IMR-90 (cell line): Measurements from ENCODE around the gene IL36G. TPM values are rescaled to one million over a fixed set of nuclear protein-coding genes. Genes with fewer than 3 reads are reported as not detected.

Experiments
- ATAC-seq: fragments of 200-7000 bp; cut with Tn5 transposase; 2 replicates; pipeline ENCODE4 v1.9.1; 2020; ENCODE audit warnings: low read depth, mild to moderate bottlenecking, moderate library complexity
- BruUV-seq: library from RNA; stranded (reverse); fragments of 400-500 nt; replicated peaks from 2 replicates; lab custom pipeline; 2021; lab: Mats Ljungman, UMichigan
- CTCF ChIA-PET: fragments of 300-600 bp; formaldehyde crosslinking; extraction: SDS; loops from one replicate; lab custom pipeline; 2021; ENCODE audit warnings: antibody characterized with exemption; lab: Yijun Ruan, JAX
- POLR2A ChIA-PET: fragments of 300-600 bp; sonication (Branson Sonifier 250); formaldehyde crosslinking; loops from one replicate; lab custom pipeline; 2022; ENCODE audit warnings: antibody characterized with exemption; ENCODE audit not compliant: unreplicated experiment; lab: Charles Lee
- DNase-seq: peaks from one replicate; pipeline ENCODE4 v3.0.0; 2013
- H2AFZ ChIP-seq: replicated peaks from 2 replicates; pipeline ENCODE3; 2013; ENCODE audit warnings: low read length, mild to moderate bottlenecking; ENCODE audit not compliant: poor library complexity
- H2AK5ac ChIP-seq: 2 replicates; pipeline ENCODE4 v1.6.1; 2013; ENCODE audit warnings: low read depth, low read length, inconsistent platforms
- H2AK9ac ChIP-seq: replicated peaks from 2 replicates; pipeline ENCODE3; 2013; ENCODE audit warnings: mild to moderate bottlenecking, low read depth, low read length, moderate library complexity; ENCODE audit not compliant: poor library complexity
- H2BK120ac ChIP-seq: 2 replicates; pipeline ENCODE4 v1.6.1; 2013; ENCODE audit warnings: low read depth, low read length, inconsistent platforms
- H2BK15ac ChIP-seq: 3 replicates; pipeline ENCODE4 v1.6.1; 2013; ENCODE audit warnings: low read depth, low read length, inconsistent platforms
- H2BK20ac ChIP-seq: 2 replicates; pipeline ENCODE4 v1.6.1; 2013; ENCODE audit warnings: low read depth, mild to moderate bottlenecking, inconsistent platforms, low read length, moderate library complexity
- H2BK5ac ChIP-seq: 2 replicates; pipeline ENCODE4 v1.6.1; 2013; ENCODE audit warnings: mild to moderate bottlenecking, low read depth, low read length, inconsistent platforms; ENCODE audit not compliant: poor library complexity, severe bottlenecking
- H3K14ac ChIP-seq: replicated peaks from 2 replicates; pipeline ENCODE4 v1.6.1; 2013; ENCODE audit warnings: low read depth, low read length, inconsistent platforms
- H3K18ac ChIP-seq: 2 replicates; pipeline ENCODE4 v1.6.1; 2013; ENCODE audit warnings: low read depth, low read length, control low read depth
- H3K23ac ChIP-seq: 2 replicates; pipeline ENCODE4 v1.6.1; 2013; ENCODE audit warnings: low read depth, low read length, inconsistent platforms
- H3K27ac ChIP-seq: 2 replicates; pipeline ENCODE4 v1.5.1; 2013; ENCODE audit warnings: mild to moderate bottlenecking, control low read depth, low read length; ENCODE audit not compliant: insufficient read depth
- H3K27me3 ChIP-seq: 2 replicates; pipeline ENCODE4 v1.6.1; 2013; ENCODE audit warnings: low read length; ENCODE audit not compliant: control insufficient read depth, insufficient read depth
- H3K36me3 ChIP-seq: 2 replicates; pipeline ENCODE4 v1.6.1; 2013; ENCODE audit warnings: low read length, mixed read lengths; ENCODE audit not compliant: control insufficient read depth, insufficient read depth
- H3K4ac ChIP-seq: 2 replicates; pipeline ENCODE4 v1.6.1; 2013; ENCODE audit warnings: low read depth, low read length, inconsistent platforms
- H3K4me1 ChIP-seq: 2 replicates; pipeline ENCODE4 v1.6.1; 2013; ENCODE audit warnings: low read length, mixed read lengths; ENCODE audit not compliant: control insufficient read depth, insufficient read depth
- H3K4me2 ChIP-seq: 2 replicates; pipeline ENCODE4 v1.6.1; 2013; ENCODE audit warnings: low read depth, mild to moderate bottlenecking, control low read depth, low read length, moderate library complexity
- H3K4me3 ChIP-seq: 2 replicates; pipeline ENCODE4 v1.5.1; 2013; ENCODE audit warnings: low read depth, mild to moderate bottlenecking, control low read depth, low read length, moderate library complexity; ENCODE audit not compliant: insufficient read depth
- H3K56ac ChIP-seq: 2 replicates; pipeline ENCODE4 v1.6.1; 2013; ENCODE audit warnings: low read length, inconsistent platforms; ENCODE audit not compliant: insufficient read depth; ENCODE audit errors: extremely low read depth
- H3K79me1 ChIP-seq, 2 experiments: 2 replicates each; pipeline ENCODE4 v1.6.1; 2013; ENCODE audit warnings: low read length in 2 of 2, inconsistent platforms in 1 of 2, low read depth in 1 of 2
- H3K9ac ChIP-seq: 2 replicates; pipeline ENCODE4 v1.6.1; 2013; ENCODE audit warnings: low read depth, low read length, control low read depth
- H3K9me1 ChIP-seq: 2 replicates; pipeline ENCODE4 v1.6.1; 2013; ENCODE audit warnings: low read length, inconsistent platforms; ENCODE audit not compliant: insufficient read depth
- H3K9me3 ChIP-seq: 2 replicates; pipeline ENCODE4 v1.6.1; 2013; ENCODE audit warnings: low read length; ENCODE audit not compliant: control insufficient read depth, insufficient read depth
- H4K20me1 ChIP-seq: 2 replicates; pipeline ENCODE4 v1.6.1; 2013; ENCODE audit warnings: low read length, inconsistent platforms; ENCODE audit not compliant: insufficient read depth
- H4K5ac ChIP-seq: 2 replicates; pipeline ENCODE4 v1.6.1; 2013; ENCODE audit warnings: mild to moderate bottlenecking, low read depth, low read length, control low read depth
- H4K8ac ChIP-seq, 2 experiments: 2 replicates each; pipeline ENCODE4 v1.6.1; 2013; ENCODE audit warnings: low read depth in 2 of 2, low read length in 2 of 2, control low read depth in 1 of 2, inconsistent platforms in 1 of 2
- H4K91ac ChIP-seq: 2 replicates; pipeline ENCODE4 v1.6.1; 2013; ENCODE audit warnings: low read depth, low read length, inconsistent platforms; ENCODE audit not compliant: insufficient read depth
- MAZ ChIP-seq: IDR thresholded peaks from 2 replicates; pipeline ENCODE4 v1.6.1; 2012; ENCODE audit warnings: low read depth, mild to moderate bottlenecking, low read length, improper control_type of control experiment, moderate library complexity, borderline replicate concordance
- RCOR1 ChIP-seq: IDR thresholded peaks from 2 replicates; pipeline ENCODE4 v1.6.1; 2012; ENCODE audit warnings: mild to moderate bottlenecking, low read length, improper control_type of control experiment; ENCODE audit not compliant: insufficient replicate concordance
- WGBS, 2 experiments: methylation state at CpG; one replicate each; pipeline versions ENCODE4 v1.1.5 to v1.1.7; 2013; ENCODE audit warnings: missing lambda C conversion rate in 2 of 2; ENCODE audit not compliant: insufficient read length in 1 of 2; ENCODE audit errors: extremely low coverage in 2 of 2; 5-methylcytosine and 5-hydroxymethylcytosine counted together
- dilution Hi-C: fragments of 300-500 bp; cut with HindIII; formaldehyde crosslinking; loops from one replicate; pipeline ENCODE4 v1.14.3; 2018; ENCODE audit warnings: low sequenced_read_pairs; ENCODE audit not compliant: unreplicated experiment
- in situ Hi-C: fragments of 300-500 bp; cut with MboI; formaldehyde crosslinking; loops from 3 replicates; pipeline ENCODE4 v1.14.3; 2019; ENCODE audit warnings: low sequenced_read_pairs, inconsistent platforms, mixed read lengths
- intact Hi-C: fragments of 100-400 bp; cut with micrococcal nuclease; formaldehyde crosslinking; loops from 2 replicates; pipeline ENCODE4 v1.10.0; 2022
- polyA plus RNA-seq, 3 experiments: library from polyadenylated mRNA; depleted of rRNA; stranded (reverse); fragments of >200 nt; gene quantifications; 2 replicates each; pipeline ENCODE4 v1.2.3, GENCODE V29; 2012; ENCODE audit warnings: low replicate concordance in 1 of 3
- total RNA-seq: library from RNA; depleted of rRNA; stranded (reverse); fragments of >200 nt; gene quantifications from 2 replicates; pipeline ENCODE4 v1.2.3, GENCODE V29; 2012

The IL36G gene
- total and polyA plus RNA-seq, 2 of the 4 experiments (the other 2 are of a cell fraction): not detected

GRCh38 chr2:112944971-112945370 is 32.8 kb upstream of the IL36G start:
- H2BK120ac ChIP-seq: no peak overlapping the region
- H4K8ac ChIP-seq: no peak overlapping the region
- H3K27me3 ChIP-seq: peaks cover 21% of the 10 kb centered on the region
- in situ Hi-C loops (loop anchor here (5.0 to 10.0 kb wide), 2 partner anchors 193 to 320 kb away; no protein-coding TSS in a partner anchor), dilution Hi-C loops (no loop called here), intact Hi-C loops (loop anchor here (10.0 kb wide), 1 partner anchor 320 kb away; no protein-coding TSS in a partner anchor)
- H3K79me1 ChIP-seq: no peaks in the 10 kb centered on the region
- no peak overlapping the region for H3K9ac ChIP-seq
- H3K23ac ChIP-seq: no peak overlapping the region
- no peak overlapping the region for H2BK5ac ChIP-seq
- peaks cover 12% of the 10 kb centered on the region for H3K9me3 ChIP-seq
- DNase-seq: no peak
- H3K14ac ChIP-seq: no peak overlapping the region
- no peak overlapping the region for H4K5ac ChIP-seq
- H3K4ac ChIP-seq: no peak overlapping the region
- BruUV-seq: no TSS peak
- H2AFZ ChIP-seq: no peak overlapping the region
- no peak overlapping the region for H2AK9ac ChIP-seq
- no peak overlapping the region for H2BK20ac ChIP-seq
- no peak overlapping the region for H3K56ac ChIP-seq
- no peak for ATAC-seq
- H4K91ac ChIP-seq: no peak overlapping the region
- 20% methylated on average over 1 of the region's 1 CpG; no CpG with 5 or more reads in 1 of the 2 experiments for WGBS, 2 experiments
- H3K18ac ChIP-seq: no peak overlapping the region
- no peak overlapping the region for H2BK15ac ChIP-seq
- H4K20me1 ChIP-seq: no peaks in the 10 kb centered on the region
- TF ChIP-seq RCOR1: peak; percentile 37
- no peak for TF ChIP-seq MAZ
- no peaks in the 10 kb centered on the region for H3K9me1 ChIP-seq
- H3K4me3 ChIP-seq: no peak overlapping the region
- CTCF ChIA-PET: no interaction called here
- POLR2A ChIA-PET: no interaction called here
- H3K36me3 ChIP-seq: no peaks in the 10 kb centered on the region
- no peak overlapping the region for H3K27ac ChIP-seq
- no peak overlapping the region for H2AK5ac ChIP-seq
- no peaks in the 10 kb centered on the region for H3K4me1 ChIP-seq
- H3K4me2 ChIP-seq: no peak overlapping the region
